Suprapubic skin (tissue), 4 donors: ENCODE measurements around the gene FAM229A. TPM values are rescaled to one million over a fixed set of nuclear protein-coding genes. Genes with fewer than 3 reads are reported as not detected.
A peak's percentile ranks its signal among the peaks of the same experiment; 100 is the strongest.
"Not testable (repeated sequence)": the region's sequence is repeated elsewhere in the genome, so short reads cannot be mapped to it uniquely, and the experiment has no call there.

Source experiments
- DNase-seq, 2 donors: peaks; one replicate each; pipeline ENCODE4 v3.0.0-alpha.2; 2019; ENCODE audit warnings: low spot score in 2 of 2
- H3K27ac ChIP-seq: fragments of 200-600 bp; sonication (generic); one replicate; pipeline ENCODE4 v1.5.1; 2019
- H3K27me3 ChIP-seq: fragments of 200-600 bp; sonication (generic); one replicate; pipeline ENCODE4 v1.5.1; 2019
- H3K36me3 ChIP-seq: fragments of 200-600 bp; sonication (generic); one replicate; pipeline ENCODE4 v1.5.1; 2019
- H3K4me1 ChIP-seq: fragments of 200-600 bp; sonication (generic); one replicate; pipeline ENCODE4 v1.5.1; 2019
- H3K4me3 ChIP-seq: fragments of 200-600 bp; sonication (generic); one replicate; pipeline ENCODE4 v1.5.1; 2019; ENCODE audit warnings: mild to moderate bottlenecking
- H3K9me3 ChIP-seq: fragments of 200-600 bp; sonication (generic); one replicate; pipeline ENCODE4 v1.5.1; 2019
- CTCF ChIP-seq, 2 donors: fragments of 200-600 bp in 1 of 2; fragments of 450-650 bp in 1 of 2; sonication (generic) in 1 of 2; IDR thresholded peaks; one replicate each; pipeline ENCODE4 v1.5.1; 2016 to 2019; ENCODE audit warnings: antibody characterized with exemption in 2 of 2, mild to moderate bottlenecking in 1 of 2, moderate library complexity in 1 of 2
- EP300 ChIP-seq: sonication (generic); formaldehyde crosslinking; IDR thresholded peaks from one replicate; pipeline ENCODE4 v1.6.1; 2017; ENCODE audit warnings: antibody characterized with exemption
- POLR2A ChIP-seq, 2 donors: fragments of 450-650 bp; IDR thresholded peaks; one replicate each; pipeline ENCODE4 v1.6.1; 2017; ENCODE audit warnings: antibody characterized with exemption in 2 of 2, mild to moderate bottlenecking in 2 of 2, moderate library complexity in 2 of 2
- POLR2AphosphoS5 ChIP-seq, 3 donors: sonication (generic); formaldehyde crosslinking; IDR thresholded peaks; one replicate each; pipeline ENCODE4 v1.6.1; 2017; ENCODE audit warnings: antibody characterized with exemption in 3 of 3
- WGBS: methylation state at CpG from one replicate; pipeline ENCODE4 v1.1.5; 2018; 5-methylcytosine and 5-hydroxymethylcytosine counted together
- total RNA-seq, 4 donors: library from RNA; depleted of rRNA; stranded (reverse); fragments of >200 nt; gene quantifications; one replicate each; pipeline ENCODE4 v1.1.0, GENCODE V29; 2016

Gene FAM229A
- total RNA-seq, 4 donors from 2014 or later, result 4.4 to 41.8 (median 16.3) TPM

DNA sequence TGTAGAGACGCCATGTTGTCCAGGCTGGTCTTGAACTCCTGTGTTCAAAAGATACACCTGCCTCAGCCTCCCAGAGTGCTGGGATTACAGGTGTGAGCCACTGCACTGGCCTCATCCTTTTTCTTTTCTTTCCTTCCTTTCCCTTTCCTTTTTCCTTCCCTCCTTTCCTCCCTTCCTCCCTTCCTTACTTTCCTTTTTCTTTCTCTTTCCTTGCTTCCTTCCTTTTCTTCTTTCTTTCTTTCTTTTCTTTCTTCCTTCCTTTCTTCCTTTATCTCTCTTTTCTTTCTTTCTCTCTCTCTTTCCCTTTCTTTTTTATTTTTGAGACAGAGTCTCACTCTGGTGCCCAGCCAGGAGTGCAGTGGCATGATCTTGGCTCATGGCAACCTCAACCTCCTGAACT lies 5.8 kb downstream of the FAM229A start:
- no peak for DNase-seq
- Histone ChIP-seq H3K9me3 (no peaks in the 10 kb centered on the region), H3K27ac (no peak overlapping the region), H3K4me3 (no peak overlapping the region), H3K27me3 (no peaks in the 10 kb centered on the region), H3K4me1 (peaks cover 31% of the 10 kb centered on the region), H3K36me3 (no peaks in the 10 kb centered on the region)
- TF ChIP-seq EP300 (no peak), POLR2AphosphoS5 (IDR thresholded peaks at IDR 0.05) (no peak), POLR2A (IDR thresholded peaks at IDR 0.05) (no peak), CTCF (IDR thresholded peaks at IDR 0.05) (no peak)
- WGBS, result 100% methylated on average over 1 of the region's 1 CpG

DNA sequence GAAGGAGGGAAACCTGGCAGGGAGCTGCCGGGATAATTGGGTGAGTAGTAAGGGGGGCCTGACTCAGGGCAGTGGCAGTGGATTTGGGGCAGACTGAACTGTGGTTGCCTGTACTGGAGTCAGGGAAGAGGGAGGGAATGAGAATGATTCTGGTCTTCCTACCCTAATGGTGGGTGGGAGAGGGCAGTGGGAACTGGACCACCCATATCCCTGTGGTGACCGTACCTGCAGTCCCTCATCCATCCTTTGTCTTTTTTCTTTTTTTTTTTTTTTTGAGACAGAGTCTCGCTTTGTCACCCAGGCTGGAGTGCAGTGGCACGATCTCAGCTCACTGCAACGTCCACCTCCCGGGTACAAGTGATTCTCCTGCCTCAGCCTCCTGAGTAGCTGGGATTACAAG lies 6.5 kb downstream of the FAM229A start:
- not testable (repeated sequence) for H3K27ac ChIP-seq, H3K9me3 ChIP-seq, H3K27me3 ChIP-seq, H3K4me3 ChIP-seq, DNase-seq, H3K36me3 ChIP-seq
- WGBS, result 93% methylated on average over 6 of the region's 6 CpGs
- H3K4me1 ChIP-seq, result peaks cover 28% of the 10 kb centered on the region

- Histone ChIP-seq H3K36me3 (no peaks in the 10 kb centered on the region), H3K4me3 (no peak overlapping the region), H3K27ac (peak overlapping the region; percentile 52), H3K27me3 (no peaks in the 10 kb centered on the region), H3K4me1 (peaks cover 40% of the 10 kb centered on the region), H3K9me3 (no peaks in the 10 kb centered on the region)
- no peak for DNase-seq
- TF ChIP-seq POLR2AphosphoS5 (IDR thresholded peaks at IDR 0.05) (no peak), POLR2A (IDR thresholded peaks at IDR 0.05) (no peak), EP300 (no peak), CTCF (IDR thresholded peaks at IDR 0.05) (no peak)
- 52% methylated on average over 2 of the region's 2 CpGs for WGBS
Observed at GRCh38 chr1:32353886-32354570, 8.3 kb downstream of the FAM229A start.

DNA sequence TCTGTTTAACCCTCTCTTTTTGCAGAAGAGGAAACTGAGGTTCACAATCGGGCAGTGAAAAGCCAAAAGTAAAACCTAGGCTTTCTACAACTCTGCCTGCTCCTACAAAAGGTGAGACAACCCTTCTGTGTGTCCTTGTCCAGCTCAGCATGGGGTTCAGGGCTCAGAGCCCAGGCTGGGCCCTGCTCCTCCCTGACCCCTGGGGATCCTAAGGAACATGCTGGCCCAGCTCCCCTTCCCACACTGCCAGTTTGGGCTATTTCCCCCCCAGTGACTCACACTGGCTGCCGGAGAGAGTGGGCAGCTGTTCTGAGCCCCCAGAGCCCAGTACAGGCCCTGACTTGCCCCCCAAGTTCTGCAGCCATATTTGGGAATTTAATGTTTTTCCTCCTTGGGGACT lies 8.9 kb downstream of the FAM229A start:
- H3K9me3 ChIP-seq, result no peaks in the 10 kb centered on the region
- H3K4me1 ChIP-seq, result peaks cover 42% of the 10 kb centered on the region
- 67% methylated on average over 2 of the region's 2 CpGs for WGBS
- H3K27ac ChIP-seq, result peak overlapping the region; percentile 52
- no peak for DNase-seq
- no peaks in the 10 kb centered on the region for H3K27me3 ChIP-seq
- H3K4me3 ChIP-seq, result no peak overlapping the region
- TF ChIP-seq EP300, result no peak
- no peak for TF ChIP-seq POLR2AphosphoS5 (IDR thresholded peaks at IDR 0.05)
- TF ChIP-seq CTCF (IDR thresholded peaks at IDR 0.05), result no peak
- TF ChIP-seq POLR2A (IDR thresholded peaks at IDR 0.05), result no peak
- H3K36me3 ChIP-seq, result no peaks in the 10 kb centered on the region

DNA sequence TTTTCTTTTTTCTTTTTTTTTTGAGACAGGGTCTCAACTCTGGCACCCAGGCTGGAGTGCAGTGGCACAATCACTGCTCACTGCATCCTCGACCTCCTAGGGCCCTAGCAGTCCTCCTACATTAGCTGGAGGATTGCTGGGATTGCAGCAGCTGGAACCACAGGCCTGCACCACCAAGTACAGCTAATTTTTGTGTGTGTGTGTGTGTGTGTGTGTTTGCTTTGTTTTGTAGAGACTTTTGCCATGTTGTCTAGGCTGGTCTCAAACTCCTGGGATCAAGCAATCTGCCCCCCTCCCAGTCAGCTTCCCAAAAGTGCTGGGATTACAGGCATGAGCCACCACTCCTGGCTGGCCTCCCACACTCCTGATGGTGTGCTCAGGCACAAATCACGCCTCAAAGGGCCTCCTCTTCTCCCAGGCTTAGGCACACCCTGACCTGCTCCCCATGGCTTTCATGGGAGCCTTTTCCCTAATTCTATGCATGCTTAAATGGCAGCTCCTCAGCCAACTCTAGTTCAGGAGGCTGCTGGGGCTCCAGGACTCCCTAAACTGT lies 9.4 kb downstream of the FAM229A start:
- H3K36me3 ChIP-seq, result no peaks in the 10 kb centered on the region
- DNase-seq, result no peak
- no peaks in the 10 kb centered on the region for H3K27me3 ChIP-seq
- peak overlapping the region; percentile 66 for H3K4me3 ChIP-seq
- H3K27ac ChIP-seq, result peak overlapping the region; percentile 87
- H3K9me3 ChIP-seq, result no peaks in the 10 kb centered on the region
- peaks cover 42% of the 10 kb centered on the region for H3K4me1 ChIP-seq
- TF ChIP-seq CTCF (IDR thresholded peaks at IDR 0.05) (no peak), POLR2AphosphoS5 (IDR thresholded peaks at IDR 0.05) (no peak), POLR2A (IDR thresholded peaks at IDR 0.05) (no peak), EP300 (no peak)
- WGBS, result 52% methylated on average over 2 of the region's 2 CpGs
